Smooth muscle cell (in vitro differentiated cells): ENCODE measurements around the gene ABCA7. TPM values are rescaled to one million over a fixed set of nuclear protein-coding genes. Genes with fewer than 3 reads are reported as not detected.

ENCODE experiments used
- DNase-seq: peaks from one replicate; lab custom pipeline; 2025; ENCODE audit not compliant: unreplicated experiment; lab: John Stamatoyannopoulos, UW
- H2AFZ ChIP-seq: fragments of 200-600 bp; sonication (generic); 2 replicates; pipeline ENCODE4 v1.6.0; 2016; ENCODE audit warnings: antibody characterized with exemption, low read depth, mild to moderate bottlenecking
- H3F3A ChIP-seq: fragments of 200-600 bp; sonication (generic); 2 replicates; pipeline ENCODE4 v1.6.0; 2017; ENCODE audit warnings: antibody characterized with exemption, low read depth
- H3K27ac ChIP-seq: fragments of 200-600 bp; sonication (generic); 2 replicates; pipeline ENCODE4 v1.5.1; 2016; ENCODE audit warnings: low read depth, mild to moderate bottlenecking
- H3K27me3 ChIP-seq: fragments of 200-600 bp; sonication (generic); 2 replicates; pipeline ENCODE4 v1.6.1; 2016; ENCODE audit warnings: low read depth, mild to moderate bottlenecking
- H3K36me3 ChIP-seq: fragments of 200-600 bp; sonication (generic); 2 replicates; pipeline ENCODE4 v1.5.1; 2016; ENCODE audit warnings: low read depth
- H3K4me1 ChIP-seq: fragments of 200-600 bp; sonication (generic); 2 replicates; pipeline ENCODE4 v1.5.1; 2016; ENCODE audit warnings: low read depth
- H3K4me2 ChIP-seq: fragments of 200-600 bp; sonication (generic); 2 replicates; pipeline ENCODE4 v1.6.0; 2016; ENCODE audit warnings: mild to moderate bottlenecking
- H3K4me3 ChIP-seq: fragments of 200-600 bp; sonication (generic); 2 replicates; pipeline ENCODE4 v1.5.1; 2016; ENCODE audit warnings: mild to moderate bottlenecking
- H3K79me2 ChIP-seq: fragments of 200-600 bp; sonication (generic); 2 replicates; pipeline ENCODE4 v1.6.0; 2016; ENCODE audit warnings: low read depth, mild to moderate bottlenecking
- H3K9ac ChIP-seq: fragments of 200-600 bp; sonication (generic); 2 replicates; pipeline ENCODE4 v1.6.0; 2016; ENCODE audit warnings: low read depth
- H3K9me3 ChIP-seq: fragments of 200-600 bp; sonication (generic); replicated peaks from 2 replicates; pipeline ENCODE4 v1.5.1; 2016; ENCODE audit warnings: low read depth
- H4K20me1 ChIP-seq: fragments of 200-600 bp; sonication (generic); 2 replicates; pipeline ENCODE4 v1.6.0; 2016; ENCODE audit warnings: low read depth
- WGBS: methylation state at CpG from one replicate; pipeline ENCODE4 v1.1.7; 2016; ENCODE audit warnings: low lambda C conversion rate; 5-methylcytosine and 5-hydroxymethylcytosine counted together
- polyA plus RNA-seq: library from polyadenylated mRNA; unstranded; fragments of >200 nt; fragmentation: Nextera tagmentation; extraction: Ambion mirVana; gene quantifications from 2 replicates; pipeline ENCODE4 v1.2.1, GENCODE V29; 2016
- total RNA-seq: library from RNA; depleted of rRNA; stranded (reverse); fragments of >200 nt; gene quantifications from 2 replicates; pipeline ENCODE4 v1.2.3, GENCODE V29; 2014
- TF ChIP-seq, protein P1 (sequence below): fragments of 200-600 bp; sonication (generic); IDR thresholded peaks from 2 replicates; pipeline ENCODE4 v1.5.1; 2017; ENCODE audit warnings: borderline replicate concordance, mild to moderate bottlenecking, antibody characterized with exemption; ENCODE audit not compliant: insufficient read depth, poor library complexity, severe bottlenecking

Gene ABCA7
- total and polyA plus RNA-seq, 2 experiments from 2014 or later: 4.1 to 11.8 TPM

DNA sequence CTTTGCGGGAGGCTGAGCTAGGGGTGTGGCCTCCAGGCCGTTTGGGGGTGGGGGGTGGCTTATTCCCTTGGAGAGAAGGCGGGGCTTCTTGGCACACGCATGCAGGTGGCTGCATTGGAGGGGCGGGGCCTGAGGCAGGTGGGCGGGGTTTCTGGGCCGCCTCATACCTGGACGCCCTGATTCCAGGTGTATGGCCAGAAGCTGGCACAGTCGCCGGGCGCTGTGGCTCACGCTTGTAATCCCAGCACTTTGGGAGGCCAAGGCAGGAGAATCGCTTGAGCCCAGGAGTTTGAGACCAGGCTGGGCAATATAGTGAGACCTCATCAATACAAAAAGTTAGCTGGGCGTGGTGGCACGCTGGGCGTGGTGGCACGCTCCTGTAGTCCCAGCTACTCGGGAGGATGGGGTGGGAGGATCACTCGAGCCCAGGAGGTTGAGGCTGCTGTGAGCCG is 7.8 kb downstream of the ABCA7 start:
- no peaks in the 10 kb centered on the region for H3K79me2 ChIP-seq
- H3K27me3 ChIP-seq: no peaks in the 10 kb centered on the region
- H3K4me2 ChIP-seq: no peak overlapping the region
- no peaks in the 10 kb centered on the region for H3K9me3 ChIP-seq
- no peak overlapping the region for H3K4me3 ChIP-seq
- H2AFZ ChIP-seq: no peak overlapping the region
- no peak overlapping the region for H3K9ac ChIP-seq
- no peak for DNase-seq
- H3K36me3 ChIP-seq: no peaks in the 10 kb centered on the region
- TF ChIP-seq, protein P1, sequence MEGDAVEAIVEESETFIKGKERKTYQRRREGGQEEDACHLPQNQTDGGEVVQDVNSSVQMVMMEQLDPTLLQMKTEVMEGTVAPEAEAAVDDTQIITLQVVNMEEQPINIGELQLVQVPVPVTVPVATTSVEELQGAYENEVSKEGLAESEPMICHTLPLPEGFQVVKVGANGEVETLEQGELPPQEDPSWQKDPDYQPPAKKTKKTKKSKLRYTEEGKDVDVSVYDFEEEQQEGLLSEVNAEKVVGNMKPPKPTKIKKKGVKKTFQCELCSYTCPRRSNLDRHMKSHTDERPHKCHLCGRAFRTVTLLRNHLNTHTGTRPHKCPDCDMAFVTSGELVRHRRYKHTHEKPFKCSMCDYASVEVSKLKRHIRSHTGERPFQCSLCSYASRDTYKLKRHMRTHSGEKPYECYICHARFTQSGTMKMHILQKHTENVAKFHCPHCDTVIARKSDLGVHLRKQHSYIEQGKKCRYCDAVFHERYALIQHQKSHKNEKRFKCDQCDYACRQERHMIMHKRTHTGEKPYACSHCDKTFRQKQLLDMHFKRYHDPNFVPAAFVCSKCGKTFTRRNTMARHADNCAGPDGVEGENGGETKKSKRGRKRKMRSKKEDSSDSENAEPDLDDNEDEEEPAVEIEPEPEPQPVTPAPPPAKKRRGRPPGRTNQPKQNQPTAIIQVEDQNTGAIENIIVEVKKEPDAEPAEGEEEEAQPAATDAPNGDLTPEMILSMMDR: no peak
- no peaks in the 10 kb centered on the region for H3K4me1 ChIP-seq
- H3F3A ChIP-seq: no peaks in the 10 kb centered on the region
- no peak overlapping the region for H3K27ac ChIP-seq
- 86% methylated on average over 20 of the region's 20 CpGs for WGBS
- no peaks in the 10 kb centered on the region for H4K20me1 ChIP-seq

DNA sequence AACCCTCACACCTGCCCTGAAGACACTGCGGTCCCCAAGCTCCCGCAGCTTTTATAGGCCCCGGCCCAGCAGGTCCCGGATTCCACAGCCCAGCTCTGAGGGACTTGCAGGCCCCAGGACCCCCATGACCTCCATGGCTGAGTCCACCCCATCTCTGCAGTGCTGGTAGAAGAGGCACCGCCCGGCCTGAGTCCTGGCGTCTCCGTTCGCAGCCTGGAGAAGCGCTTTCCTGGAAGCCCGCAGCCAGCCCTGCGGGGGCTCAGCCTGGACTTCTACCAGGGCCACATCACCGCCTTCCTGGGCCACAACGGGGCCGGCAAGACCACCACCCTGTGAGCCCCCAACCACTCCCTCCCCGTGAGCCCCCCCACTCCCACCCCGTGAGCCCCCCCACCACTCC is 9.2 kb downstream of the ABCA7 start:
- H3K9ac ChIP-seq: no peak overlapping the region

DNA sequence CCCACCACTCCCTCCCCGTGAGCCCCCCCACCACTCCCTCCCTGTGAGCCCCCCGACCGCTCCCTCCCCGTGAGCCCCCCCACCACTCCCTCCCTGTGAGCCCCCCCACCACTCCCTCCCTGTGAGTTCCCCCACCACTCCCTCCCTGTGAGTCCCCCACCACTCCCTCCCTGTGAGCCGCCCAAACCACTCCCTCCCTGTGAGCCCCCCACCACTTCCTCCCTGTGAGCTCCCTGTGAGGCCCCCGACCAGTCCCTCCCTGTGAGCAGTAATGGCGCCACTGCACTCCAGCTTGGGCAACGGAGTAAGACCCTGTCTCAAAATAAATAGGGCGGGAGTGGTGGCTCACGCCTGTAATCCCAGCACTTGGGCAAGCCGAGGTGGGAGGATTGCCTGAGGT is 9.9 kb downstream of the ABCA7 start:
- no peak overlapping the region for H3K4me3 ChIP-seq
- TF ChIP-seq, protein P1: no peak
- H3K9ac ChIP-seq: no peak overlapping the region
- no peaks in the 10 kb centered on the region for H3K27me3 ChIP-seq
- no peaks in the 10 kb centered on the region for H3F3A ChIP-seq
- H3K9me3 ChIP-seq: no peaks in the 10 kb centered on the region
- no peaks in the 10 kb centered on the region for H3K4me1 ChIP-seq
- H3K36me3 ChIP-seq: no peaks in the 10 kb centered on the region
- DNase-seq: no peak
- H3K79me2 ChIP-seq: no peaks in the 10 kb centered on the region
- 58% methylated on average over 6 of the region's 11 CpGs for WGBS
- no peak overlapping the region for H2AFZ ChIP-seq
- no peak overlapping the region for H3K4me2 ChIP-seq
- no peaks in the 10 kb centered on the region for H4K20me1 ChIP-seq
- H3K27ac ChIP-seq: no peak overlapping the region

More for the DNA sequence above, 9.2 kb downstream of the ABCA7 start:
- no peaks in the 10 kb centered on the region for H3K9me3 ChIP-seq
- no peaks in the 10 kb centered on the region for H3K36me3 ChIP-seq
- TF ChIP-seq, protein P1: no peak
- no peak overlapping the region for H3K4me3 ChIP-seq
- no peak overlapping the region for H3K4me2 ChIP-seq
- no peaks in the 10 kb centered on the region for H4K20me1 ChIP-seq
- H2AFZ ChIP-seq: no peak overlapping the region
- no peaks in the 10 kb centered on the region for H3K79me2 ChIP-seq
- no peaks in the 10 kb centered on the region for H3K27me3 ChIP-seq
- no peak overlapping the region for H3K27ac ChIP-seq
- no peaks in the 10 kb centered on the region for H3K4me1 ChIP-seq
- WGBS: 97% methylated on average over 12 of the region's 17 CpGs
- H3F3A ChIP-seq: no peaks in the 10 kb centered on the region
- DNase-seq: no peak

DNA sequence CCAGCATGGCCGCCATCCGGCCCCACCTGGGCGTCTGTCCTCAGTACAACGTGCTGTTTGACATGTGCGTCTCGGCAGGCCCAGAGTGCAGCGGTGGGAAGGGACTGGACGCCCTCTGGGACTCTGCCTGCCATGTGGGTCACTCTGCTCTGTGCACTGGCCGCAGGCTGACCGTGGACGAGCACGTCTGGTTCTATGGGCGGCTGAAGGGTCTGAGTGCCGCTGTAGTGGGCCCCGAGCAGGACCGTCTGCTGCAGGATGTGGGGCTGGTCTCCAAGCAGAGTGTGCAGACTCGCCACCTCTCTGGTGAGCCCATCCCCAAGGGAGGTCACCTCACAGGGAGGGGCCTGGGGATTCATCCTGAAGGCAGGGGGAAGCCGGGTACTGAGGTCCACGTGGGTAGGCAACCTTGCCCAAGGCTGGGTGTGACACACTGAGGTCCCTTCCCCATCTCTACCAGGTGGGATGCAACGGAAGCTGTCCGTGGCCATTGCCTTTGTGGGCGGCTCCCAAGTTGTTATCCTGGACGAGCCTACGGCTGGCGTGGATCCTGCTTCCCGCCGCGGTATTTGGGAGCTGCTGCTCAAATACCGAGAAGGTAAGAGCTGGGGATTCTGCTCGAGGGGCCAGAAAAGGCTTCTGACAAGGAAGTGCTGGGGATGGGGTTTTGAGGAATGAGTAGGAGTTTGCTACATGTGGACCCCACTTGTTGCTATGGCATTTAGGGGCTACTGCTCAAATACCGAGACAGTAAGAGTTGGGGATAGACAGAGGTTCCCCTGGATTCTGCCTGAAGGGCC is 11.3 kb downstream of the ABCA7 start:
- Histone ChIP-seq H3K9me3 (no peaks in the 10 kb centered on the region), H3K79me2 (no peaks in the 10 kb centered on the region), H3F3A (no peaks in the 10 kb centered on the region), H3K4me3 (no peak overlapping the region), H3K27me3 (no peaks in the 10 kb centered on the region), H4K20me1 (no peaks in the 10 kb centered on the region), H2AFZ (no peak overlapping the region), H3K9ac (no peak overlapping the region), H3K36me3 (peaks cover 8% of the 10 kb centered on the region), H3K27ac (no peak overlapping the region), H3K4me2 (no peak overlapping the region), H3K4me1 (no peaks in the 10 kb centered on the region)
- TF ChIP-seq, protein P1: no peak
- WGBS: 90% methylated on average over 31 of the region's 31 CpGs
- no peak for DNase-seq
